Pancreas (tissue), 10 donors: Measurements from ENCODE around the gene IL1RL1. TPM values are rescaled to one million over a fixed set of nuclear protein-coding genes. Genes with fewer than 3 reads are reported as not detected.
A peak's percentile ranks its signal among the peaks of the same experiment; 100 is the strongest.

ENCODE experiments used
- ATAC-seq, 4 donors: fragments of 200-7000 bp; cut with Tn5 transposase; one replicate each; pipeline versions ENCODE4 v1.8.0 to v1.9.1; 2020; ENCODE audit warnings: mild to moderate bottlenecking in 4 of 4, moderate library complexity in 4 of 4
- DNase-seq, 6 donors: peaks; one replicate each; pipeline ENCODE4 v3.0.0-alpha.2; 2020
- FAIRE-seq: peaks from 2 replicates; lab custom pipeline; 2012; peaks lifted over from hg19 to GRCh38; lab: Jason Lieb, UNC
- H3K27ac ChIP-seq, 4 donors: fragments of 200-600 bp; sonication (generic); 1 replicate in 3 of 4; 2 replicates in 1 of 4; pipeline versions ENCODE4 v1.5.0 to v1.8.0; 2020
- H3K27me3 ChIP-seq, 4 donors: fragments of 200-600 bp; one replicate each; pipeline ENCODE4 v1.8.0; 2021
- H3K36me3 ChIP-seq, 3 donors: fragments of 200-600 bp; sonication (generic) in 1 of 3; one replicate each; pipeline versions ENCODE4 v1.5.0 to v1.8.0; 2020 to 2021
- H3K4me1 ChIP-seq, 3 donors: fragments of 200-600 bp; one replicate each; pipeline ENCODE4 v1.8.0; 2021
- H3K4me3 ChIP-seq, 4 donors: fragments of 200-600 bp; sonication (generic) in 2 of 4; one replicate each; pipeline versions ENCODE4 v1.5.0 to v1.8.0; 2020 to 2021
- H3K9me3 ChIP-seq, 4 donors: fragments of 200-600 bp; one replicate each; pipeline ENCODE4 v1.8.0; 2021
- WGBS, 2 donors: extraction: QIAGEN DNeasy Blood & Tissue Kit; methylation state at CpG; one replicate each; pipeline ENCODE4 v1.1.7; 2013; 5-methylcytosine and 5-hydroxymethylcytosine counted together
- intact Hi-C, 3 donors: fragments of 100-400 bp; cut with DNase I; formaldehyde crosslinking; loops; one replicate each; pipeline versions ENCODE4 v1.11.1 to v1.14.2; 2022
- polyA plus RNA-seq, 2 donors: library from polyadenylated mRNA; stranded (reverse); fragments of 200-250 nt; gene quantifications; one replicate each; pipeline ENCODE4 v1.2.3, GENCODE V29; 2013
- total RNA-seq, 6 donors: library from RNA; stranded (reverse); fragmentation: NEBNext Ultra II Directional in 4 of 6; extraction: Animal tissue kit (Norgen Biotek cat#: 25700) in 4 of 6; gene quantifications; one replicate each; pipeline versions ENCODE4 v1.2.1 to v1.2.4, GENCODE V29; 2021 to 2023
- TF ChIP-seq, protein P1 (sequence below), 4 donors: fragments of 200-600 bp; sonication (generic) in 3 of 4; IDR thresholded peaks; one replicate each; pipeline versions ENCODE4 v1.5.0 to v1.8.0; 2021; ENCODE audit warnings: antibody characterized with exemption in 4 of 4
- donor health status: healthy with polysubstance abuse.
- donor health status: DM: no; HTN: no; CAD: no; lungs with moderate emphysema.
- donor health status: DM: no; HTN: no; CAD: no.
- donor health status: control.
- donor health status: control.
- donor health status: Bipolar disorder and iron deficiency.
- donor health status: DM: yes; HTN: yes; CAD: no.
- donor health status: DM: no; HTN: no; CAD: no.
- donor health status: DM: no; HTN: no; CAD: no.
- donor health status: DM: yes; HTN: yes; CAD: no.

The IL1RL1 gene
- total and polyA plus RNA-seq, 8 donors = 0.28 to 2.5 (median 1.1) TPM

DNA sequence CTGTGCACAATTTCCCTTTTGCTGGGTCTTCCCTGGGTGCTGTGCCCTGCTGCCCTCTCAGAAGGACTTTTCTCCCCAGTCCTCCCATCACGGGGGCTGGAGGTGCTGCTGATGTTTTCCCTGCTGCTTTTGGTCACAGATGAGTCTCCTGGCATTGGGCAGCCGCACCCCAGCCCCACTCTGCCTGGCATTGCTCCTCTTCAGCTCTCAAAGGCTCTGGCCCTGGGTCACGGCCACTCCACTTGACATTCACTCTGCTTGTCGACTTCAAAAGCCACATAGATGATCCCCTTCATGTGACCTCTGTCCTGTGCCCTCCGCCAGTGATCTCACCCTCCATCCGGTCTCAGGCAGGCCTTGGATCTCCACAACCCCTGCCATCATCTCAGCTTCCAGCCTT is 43.6 kb upstream of the IL1RL1 start:
- no peak for FAIRE-seq
- TF ChIP-seq, protein P1, sequence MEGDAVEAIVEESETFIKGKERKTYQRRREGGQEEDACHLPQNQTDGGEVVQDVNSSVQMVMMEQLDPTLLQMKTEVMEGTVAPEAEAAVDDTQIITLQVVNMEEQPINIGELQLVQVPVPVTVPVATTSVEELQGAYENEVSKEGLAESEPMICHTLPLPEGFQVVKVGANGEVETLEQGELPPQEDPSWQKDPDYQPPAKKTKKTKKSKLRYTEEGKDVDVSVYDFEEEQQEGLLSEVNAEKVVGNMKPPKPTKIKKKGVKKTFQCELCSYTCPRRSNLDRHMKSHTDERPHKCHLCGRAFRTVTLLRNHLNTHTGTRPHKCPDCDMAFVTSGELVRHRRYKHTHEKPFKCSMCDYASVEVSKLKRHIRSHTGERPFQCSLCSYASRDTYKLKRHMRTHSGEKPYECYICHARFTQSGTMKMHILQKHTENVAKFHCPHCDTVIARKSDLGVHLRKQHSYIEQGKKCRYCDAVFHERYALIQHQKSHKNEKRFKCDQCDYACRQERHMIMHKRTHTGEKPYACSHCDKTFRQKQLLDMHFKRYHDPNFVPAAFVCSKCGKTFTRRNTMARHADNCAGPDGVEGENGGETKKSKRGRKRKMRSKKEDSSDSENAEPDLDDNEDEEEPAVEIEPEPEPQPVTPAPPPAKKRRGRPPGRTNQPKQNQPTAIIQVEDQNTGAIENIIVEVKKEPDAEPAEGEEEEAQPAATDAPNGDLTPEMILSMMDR (IDR thresholded peaks at IDR 0.05) = no peak
- no peak for DNase-seq
- Histone ChIP-seq H3K4me1 (no peaks in the 10 kb centered on the region), H3K27ac (no peak overlapping the region), H3K9me3 (no peaks in the 10 kb centered on the region), H3K4me3 (no peak overlapping the region), H3K36me3 (no peaks in the 10 kb centered on the region), H3K27me3 (no peaks in the 10 kb centered on the region)
- WGBS, 2 donors = 58 to 72% methylated on average over 6 of the region's 6 CpGs
- no peak for ATAC-seq
- intact Hi-C loops = no loop called here

DNA sequence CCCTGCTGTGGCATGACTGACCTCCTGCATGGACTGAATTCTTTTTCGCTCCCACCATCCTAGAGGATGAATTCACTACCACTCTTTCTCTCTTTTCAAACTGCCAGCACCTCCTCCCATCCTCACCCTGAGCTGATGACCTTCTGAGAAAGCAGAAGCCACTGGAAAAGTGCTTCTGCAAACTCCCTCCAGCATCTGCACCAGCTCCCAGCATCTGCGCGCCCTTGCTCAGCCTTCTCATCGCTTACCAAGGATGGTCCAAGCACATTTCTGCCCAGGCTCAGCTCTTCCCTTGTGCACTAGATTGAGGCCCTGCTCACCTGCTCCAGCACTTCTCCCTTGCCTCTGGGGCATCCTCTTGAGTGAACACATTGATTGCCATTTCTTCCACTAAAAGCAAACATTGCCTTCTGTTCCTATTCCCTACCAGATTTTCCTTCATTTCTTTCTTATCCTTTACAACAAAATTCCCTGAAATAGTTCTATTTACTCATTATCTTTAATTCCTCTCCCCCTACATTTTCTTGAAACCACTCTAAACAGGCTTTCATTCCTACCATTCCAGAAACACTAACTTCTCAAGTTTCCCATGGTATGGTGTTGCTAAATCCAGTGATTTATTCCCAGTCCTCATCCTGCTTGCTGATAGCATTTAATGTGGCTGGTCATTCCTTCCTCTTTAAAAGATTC is 42.7 kb upstream of the IL1RL1 start:
- no peak overlapping the region for H3K4me3 ChIP-seq
- no peaks in the 10 kb centered on the region for H3K9me3 ChIP-seq
- FAIRE-seq (no peak), ATAC-seq (peak in 1 of 4 donors; percentile 43), DNase-seq (no peak)
- TF ChIP-seq, protein P1 (IDR thresholded peaks at IDR 0.05) = no peak
- no peaks in the 10 kb centered on the region for H3K4me1 ChIP-seq
- H3K27ac ChIP-seq = no peak overlapping the region
- no peaks in the 10 kb centered on the region for H3K36me3 ChIP-seq
- H3K27me3 ChIP-seq = no peaks in the 10 kb centered on the region
- WGBS, 2 donors = 88 to 93% methylated on average over 4 of the region's 4 CpGs
- intact Hi-C loops = no loop called here

DNA sequence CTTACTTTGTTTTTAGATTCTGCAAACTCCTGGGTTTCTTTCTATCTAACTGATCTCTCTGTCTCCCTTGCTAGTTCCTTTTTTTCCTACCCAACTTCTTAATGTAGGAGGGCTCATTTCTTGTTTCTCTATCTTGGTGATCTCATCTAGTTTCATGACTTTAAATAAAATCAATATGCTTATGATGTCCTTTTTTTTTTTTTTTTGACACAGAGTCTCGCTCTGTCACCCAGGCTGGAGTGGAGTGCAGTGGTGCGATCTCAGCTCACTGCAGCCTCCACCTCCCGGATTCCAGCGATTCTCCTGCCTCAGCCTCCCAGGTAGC is 42.2 kb upstream of the IL1RL1 start:
- H3K9me3 ChIP-seq = no peaks in the 10 kb centered on the region
- no peaks in the 10 kb centered on the region for H3K4me1 ChIP-seq
- DNase-seq (no peak), ATAC-seq (no peak), FAIRE-seq (no peak)
- no peak overlapping the region for H3K27ac ChIP-seq
- TF ChIP-seq, protein P1 (IDR thresholded peaks at IDR 0.05) = no peak
- WGBS, 2 donors = 85 to 89% methylated on average over 4 of the region's 4 CpGs
- no peak overlapping the region for H3K4me3 ChIP-seq
- H3K27me3 ChIP-seq = no peaks in the 10 kb centered on the region
- H3K36me3 ChIP-seq = no peaks in the 10 kb centered on the region
- intact Hi-C loops = no loop called here

DNA sequence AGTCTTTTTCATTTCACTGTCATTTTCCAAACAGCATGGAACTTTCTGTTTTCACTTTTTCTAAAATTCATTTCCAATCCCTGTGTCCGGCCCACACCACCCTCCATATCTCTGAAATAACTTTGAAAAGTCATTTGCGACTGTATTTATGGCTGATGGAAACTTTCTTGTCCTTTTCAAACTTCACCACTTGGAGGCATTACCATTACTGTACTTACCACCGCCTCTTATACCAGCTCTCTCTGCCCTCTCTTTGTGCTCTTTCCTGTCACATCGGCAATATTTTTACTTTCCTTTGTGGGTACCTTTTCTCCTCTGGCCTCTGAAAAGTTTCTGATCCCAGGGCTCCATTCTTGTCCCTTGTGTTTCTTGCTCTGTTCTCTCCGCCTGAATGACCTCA is 39.5 kb upstream of the IL1RL1 start:
- H3K36me3 ChIP-seq = no peaks in the 10 kb centered on the region
- no peak overlapping the region for H3K27ac ChIP-seq
- WGBS, 2 donors = 68 to 76% methylated on average over 5 of the region's 5 CpGs
- TF ChIP-seq, protein P1 (IDR thresholded peaks at IDR 0.05) = no peak
- intact Hi-C loops = no loop called here
- FAIRE-seq = no peak
- no peak for DNase-seq
- H3K9me3 ChIP-seq = no peaks in the 10 kb centered on the region
- no peak for ATAC-seq
- no peaks in the 10 kb centered on the region for H3K27me3 ChIP-seq
- H3K4me1 ChIP-seq = no peaks in the 10 kb centered on the region
- H3K4me3 ChIP-seq = no peak overlapping the region

DNA sequence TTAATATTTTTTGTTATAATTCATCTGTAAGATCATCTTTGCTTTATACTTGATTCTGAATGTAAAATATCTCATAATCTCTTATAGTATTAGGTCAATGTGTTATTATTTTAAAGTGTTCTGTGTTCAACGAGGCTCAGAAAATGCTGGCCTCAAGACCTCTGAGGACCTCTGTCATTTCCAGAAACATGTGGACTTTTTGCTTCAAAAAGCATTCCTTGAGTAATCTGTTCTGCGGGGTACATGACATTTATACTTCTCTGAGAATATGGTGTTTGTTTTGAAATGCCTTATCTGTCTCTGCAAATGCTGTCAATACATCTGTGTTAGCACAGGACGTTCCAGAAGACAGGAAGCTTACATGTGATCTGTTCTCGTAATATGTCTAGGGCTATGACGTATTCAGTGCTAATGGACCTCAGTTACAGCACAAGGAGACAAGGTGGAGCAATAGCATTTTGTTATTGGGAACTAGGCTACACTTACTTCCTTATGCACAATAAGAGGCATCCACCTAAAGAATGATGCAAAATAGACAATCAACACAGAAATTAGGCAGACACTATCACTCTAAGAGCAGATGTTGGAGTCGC is 37.6 kb upstream of the IL1RL1 start:
- Histone ChIP-seq H3K9me3 (no peaks in the 10 kb centered on the region), H3K4me3 (no peak overlapping the region), H3K27ac (no peak overlapping the region), H3K4me1 (no peaks in the 10 kb centered on the region), H3K27me3 (peaks cover 0 to 4% (median 0%) of the 10 kb centered on the region in 4 donors), H3K36me3 (no peaks in the 10 kb centered on the region)
- DNase-seq (no peak), ATAC-seq (peak in 3 of 4 donors; percentile 34 to 52 (median 39)), FAIRE-seq (no peak)
- TF ChIP-seq, protein P1 (IDR thresholded peaks at IDR 0.05) = no peak
- intact Hi-C loops = no loop called here
- WGBS, 2 donors = 31 to 32% methylated on average over 6 of the region's 6 CpGs
